ENCODE results near the gene TBC1D9.

Gene TBC1D9

GRCh38 chr4:140680686-140681085 is 75.5 kb downstream of the TBC1D9 start:
- no peak for TF ChIP-seq GATA1 (IDR thresholded peaks at IDR 0.05; ENCODE audit: low read depth, low read length)
- TF ChIP-seq POLR2A (IDR thresholded peaks at IDR 0.05; ENCODE audit: low read length), result no peak
- no peak for DNase-seq

- TF ChIP-seq GATA1 (IDR thresholded peaks at IDR 0.05; ENCODE audit: low read depth, low read length) (no peak), POLR2A (IDR thresholded peaks at IDR 0.05; ENCODE audit: low read length) (no peak)
- no peak for DNase-seq
These were observed 76.6 kb downstream of the TBC1D9 start for GRCh38 chr4:140679576-140679975.

- TF ChIP-seq POLR2A (IDR thresholded peaks at IDR 0.05; ENCODE audit: low read length), result no peak
- no peak for TF ChIP-seq GATA1 (IDR thresholded peaks at IDR 0.05; ENCODE audit: low read depth, low read length)
- no peak for DNase-seq
These were observed 80.5 kb downstream of the TBC1D9 start for GRCh38 chr4:140675599-140676231.

GRCh38 chr4:140673729-140674128 is 82.5 kb downstream of the TBC1D9 start:
- no peak for DNase-seq
- TF ChIP-seq POLR2A (IDR thresholded peaks at IDR 0.05; ENCODE audit: low read length) (no peak), GATA1 (IDR thresholded peaks at IDR 0.05; ENCODE audit: low read depth, low read length) (no peak)

GRCh38 chr4:140672416-140672815 is 83.8 kb downstream of the TBC1D9 start:
- DNase-seq, result no peak
- no peak for TF ChIP-seq POLR2A (IDR thresholded peaks at IDR 0.05; ENCODE audit: low read length)
- TF ChIP-seq GATA1 (IDR thresholded peaks at IDR 0.05; ENCODE audit: low read depth, low read length), result no peak

GRCh38 chr4:140668111-140668510 is 88.1 kb downstream of the TBC1D9 start:
- TF ChIP-seq POLR2A (IDR thresholded peaks at IDR 0.05; ENCODE audit: low read length), result no peak
- no peak for TF ChIP-seq GATA1 (IDR thresholded peaks at IDR 0.05; ENCODE audit: low read depth, low read length)
- DNase-seq, result no peak

- no peak for DNase-seq
- TF ChIP-seq GATA1 (IDR thresholded peaks at IDR 0.05; ENCODE audit: low read depth, low read length) (no peak), POLR2A (IDR thresholded peaks at IDR 0.05; ENCODE audit: low read length) (no peak)
These were observed 89.1 kb downstream of the TBC1D9 start for GRCh38 chr4:140666889-140667614.

GRCh38 chr4:140662082-140662869 is 93.9 kb downstream of the TBC1D9 start:
- TF ChIP-seq GATA1 (IDR thresholded peaks at IDR 0.05; ENCODE audit: low read depth, low read length), result no peak
- TF ChIP-seq POLR2A (IDR thresholded peaks at IDR 0.05; ENCODE audit: low read length), result no peak
- DNase-seq, result no peak

- DNase-seq, result no peak
- no peak for TF ChIP-seq POLR2A (IDR thresholded peaks at IDR 0.05; ENCODE audit: low read length)
- no peak for TF ChIP-seq GATA1 (IDR thresholded peaks at IDR 0.05; ENCODE audit: low read depth, low read length)
These were observed 94.6 kb downstream of the TBC1D9 start for GRCh38 chr4:140661550-140661949.

GRCh38 chr4:140659943-140660700 is 96.1 kb downstream of the TBC1D9 start:
- no peak for TF ChIP-seq POLR2A (IDR thresholded peaks at IDR 0.05; ENCODE audit: low read length)
- TF ChIP-seq GATA1 (IDR thresholded peaks at IDR 0.05; ENCODE audit: low read depth, low read length), result no peak
- no peak for DNase-seq

GRCh38 chr4:140654495-140654814 is 101.7 kb downstream of the TBC1D9 start:
- TF ChIP-seq POLR2A (IDR thresholded peaks at IDR 0.05; ENCODE audit: low read length) (no peak), GATA1 (IDR thresholded peaks at IDR 0.05; ENCODE audit: low read depth, low read length) (no peak)
- DNase-seq, result no peak

GRCh38 chr4:140653718-140654494 is 102.3 kb downstream of the TBC1D9 start:
- TF ChIP-seq POLR2A (IDR thresholded peaks at IDR 0.05; ENCODE audit: low read length) (no peak), GATA1 (IDR thresholded peaks at IDR 0.05; ENCODE audit: low read depth, low read length) (no peak)
- DNase-seq, result no peak

GRCh38 chr4:140652601-140653000 is 103.6 kb downstream of the TBC1D9 start:
- TF ChIP-seq POLR2A (IDR thresholded peaks at IDR 0.05; ENCODE audit: low read length) (no peak), GATA1 (IDR thresholded peaks at IDR 0.05; ENCODE audit: low read depth, low read length) (no peak)
- DNase-seq, result no peak
